Prostate gland (tissue), 2 donors: ENCODE results near the gene TRIM27.

ENCODE experiments used
- CTCF ChIP-seq, 4 experiments: fragments of 200-600 bp in 2 of 4; fragments of 450-650 bp in 2 of 4; sonication (generic) in 2 of 4; IDR thresholded peaks; 1 replicate in 3 of 4; 2 replicates in 1 of 4; pipeline ENCODE4 v1.5.1; 2016 to 2019; ENCODE audit warnings: antibody characterized with exemption in 4 of 4, mild to moderate bottlenecking in 2 of 4, moderate library complexity in 2 of 4
- POLR2A ChIP-seq: fragments of 450-650 bp; IDR thresholded peaks from one replicate; pipeline ENCODE4 v1.6.1; 2016; ENCODE audit warnings: antibody characterized with exemption, mild to moderate bottlenecking
- POLR2AphosphoS5 ChIP-seq: sonication (generic); formaldehyde crosslinking; IDR thresholded peaks from one replicate; pipeline ENCODE4 v1.6.1; 2017; ENCODE audit warnings: antibody characterized with exemption

DNA sequence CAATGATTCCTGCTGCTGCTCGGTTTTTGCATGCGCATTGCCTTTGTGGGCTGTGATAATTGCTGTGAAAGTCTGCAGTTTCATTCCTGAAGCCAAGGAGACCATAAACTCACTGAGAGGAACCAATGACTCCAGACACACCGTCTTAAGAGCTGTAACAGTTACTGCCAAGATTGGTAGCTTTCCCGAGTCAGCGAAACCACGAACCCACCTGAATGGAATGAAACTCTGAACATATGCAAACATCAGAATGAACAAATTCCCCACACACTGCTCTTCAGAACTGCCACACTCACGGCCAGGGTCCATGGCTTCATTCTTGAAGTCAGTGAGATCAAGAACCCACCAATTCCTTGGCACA lies 37.7 kb downstream of the TRIM27 start:
- TF ChIP-seq CTCF (IDR thresholded peaks at IDR 0.05), result no peak
- no peak for TF ChIP-seq POLR2A
- no peak for TF ChIP-seq POLR2AphosphoS5
